Measurements from ENCODE around the gene FADD.

DNA sequence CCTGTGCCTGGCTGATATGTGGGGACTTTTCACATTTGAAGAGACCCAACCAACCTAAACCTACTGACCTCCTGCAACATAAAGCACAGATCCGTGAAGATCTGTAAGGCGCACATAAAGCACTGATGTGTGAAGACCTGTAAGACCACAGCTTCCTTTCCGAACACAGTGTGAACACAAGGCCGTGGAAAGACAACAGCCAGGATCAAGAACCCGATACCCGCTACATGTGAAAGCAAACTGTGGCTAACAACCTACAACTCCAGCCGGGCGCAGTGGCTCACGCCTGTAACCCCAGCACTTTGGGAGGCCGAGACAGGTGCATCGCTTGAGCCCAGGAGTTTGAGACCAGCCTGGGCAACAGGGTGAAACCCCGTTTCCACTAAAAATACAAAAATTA, 49.7 kb downstream of the FADD start:
- no peak for TF ChIP-seq CTCF (conservative IDR thresholded peaks at IDR 0.05 in 1 of 2, IDR thresholded peaks at IDR 0.05 in 1 of 2; ENCODE audit: extremely low read depth in 1 of 2, insufficient read depth in 1 of 2, low read depth in 1 of 2, low read length in 2 of 2)
- no peak for TF ChIP-seq EZH2 (IDR thresholded peaks at IDR 0.05; ENCODE audit: borderline replicate concordance, low read length)

Measured in mammary epithelial cell (primary cell).